ENCODE results near the gene SMARCD3.

DNA sequence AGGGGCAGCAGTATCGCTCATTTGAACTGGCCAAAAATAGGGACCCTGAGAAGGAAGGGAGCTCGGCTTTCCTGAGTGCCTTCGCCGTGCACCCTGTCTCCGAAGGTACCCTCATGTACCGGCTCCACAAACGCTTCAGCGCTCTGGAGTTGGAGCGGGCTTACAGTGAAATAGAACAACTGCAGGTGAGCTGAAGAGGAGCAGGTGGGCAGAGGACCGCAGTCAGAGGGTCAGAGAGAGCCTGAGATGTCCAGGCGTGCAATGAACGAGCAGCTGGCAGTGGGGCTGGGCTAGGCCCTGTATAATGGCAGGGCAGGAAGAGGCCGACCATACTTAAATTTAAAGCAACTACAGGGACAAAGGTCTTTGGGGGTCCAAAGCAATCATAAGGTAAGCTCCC is 12.1 kb downstream of the SMARCD3 start:
- TF ChIP-seq, protein P1, sequence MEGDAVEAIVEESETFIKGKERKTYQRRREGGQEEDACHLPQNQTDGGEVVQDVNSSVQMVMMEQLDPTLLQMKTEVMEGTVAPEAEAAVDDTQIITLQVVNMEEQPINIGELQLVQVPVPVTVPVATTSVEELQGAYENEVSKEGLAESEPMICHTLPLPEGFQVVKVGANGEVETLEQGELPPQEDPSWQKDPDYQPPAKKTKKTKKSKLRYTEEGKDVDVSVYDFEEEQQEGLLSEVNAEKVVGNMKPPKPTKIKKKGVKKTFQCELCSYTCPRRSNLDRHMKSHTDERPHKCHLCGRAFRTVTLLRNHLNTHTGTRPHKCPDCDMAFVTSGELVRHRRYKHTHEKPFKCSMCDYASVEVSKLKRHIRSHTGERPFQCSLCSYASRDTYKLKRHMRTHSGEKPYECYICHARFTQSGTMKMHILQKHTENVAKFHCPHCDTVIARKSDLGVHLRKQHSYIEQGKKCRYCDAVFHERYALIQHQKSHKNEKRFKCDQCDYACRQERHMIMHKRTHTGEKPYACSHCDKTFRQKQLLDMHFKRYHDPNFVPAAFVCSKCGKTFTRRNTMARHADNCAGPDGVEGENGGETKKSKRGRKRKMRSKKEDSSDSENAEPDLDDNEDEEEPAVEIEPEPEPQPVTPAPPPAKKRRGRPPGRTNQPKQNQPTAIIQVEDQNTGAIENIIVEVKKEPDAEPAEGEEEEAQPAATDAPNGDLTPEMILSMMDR (conservative IDR thresholded peaks at IDR 0.05) = no peak
- TF ChIP-seq EZH2 (IDR thresholded peaks at IDR 0.05; ENCODE audit: low read depth) = no peak
